Glomerular endothelial cell (primary cell): ENCODE measurements around the gene RENBP. TPM values are rescaled to one million over a fixed set of nuclear protein-coding genes. Genes with fewer than 3 reads are reported as not detected.

Experiments used
- DNase-seq: peaks from one replicate; pipeline ENCODE4 v3.0.0-alpha.2; 2011; ENCODE audit warnings: low read depth, low spot score; ENCODE audit errors: extremely low read depth
- total RNA-seq: library from RNA; depleted of rRNA; stranded (reverse); fragments of >200 nt; gene quantifications from 2 replicates; pipeline ENCODE4 v1.2.3, GENCODE V29; 2015

RENBP gene
- total RNA-seq, 1 donor from 2014 or later, result 23.7 TPM

DNA sequence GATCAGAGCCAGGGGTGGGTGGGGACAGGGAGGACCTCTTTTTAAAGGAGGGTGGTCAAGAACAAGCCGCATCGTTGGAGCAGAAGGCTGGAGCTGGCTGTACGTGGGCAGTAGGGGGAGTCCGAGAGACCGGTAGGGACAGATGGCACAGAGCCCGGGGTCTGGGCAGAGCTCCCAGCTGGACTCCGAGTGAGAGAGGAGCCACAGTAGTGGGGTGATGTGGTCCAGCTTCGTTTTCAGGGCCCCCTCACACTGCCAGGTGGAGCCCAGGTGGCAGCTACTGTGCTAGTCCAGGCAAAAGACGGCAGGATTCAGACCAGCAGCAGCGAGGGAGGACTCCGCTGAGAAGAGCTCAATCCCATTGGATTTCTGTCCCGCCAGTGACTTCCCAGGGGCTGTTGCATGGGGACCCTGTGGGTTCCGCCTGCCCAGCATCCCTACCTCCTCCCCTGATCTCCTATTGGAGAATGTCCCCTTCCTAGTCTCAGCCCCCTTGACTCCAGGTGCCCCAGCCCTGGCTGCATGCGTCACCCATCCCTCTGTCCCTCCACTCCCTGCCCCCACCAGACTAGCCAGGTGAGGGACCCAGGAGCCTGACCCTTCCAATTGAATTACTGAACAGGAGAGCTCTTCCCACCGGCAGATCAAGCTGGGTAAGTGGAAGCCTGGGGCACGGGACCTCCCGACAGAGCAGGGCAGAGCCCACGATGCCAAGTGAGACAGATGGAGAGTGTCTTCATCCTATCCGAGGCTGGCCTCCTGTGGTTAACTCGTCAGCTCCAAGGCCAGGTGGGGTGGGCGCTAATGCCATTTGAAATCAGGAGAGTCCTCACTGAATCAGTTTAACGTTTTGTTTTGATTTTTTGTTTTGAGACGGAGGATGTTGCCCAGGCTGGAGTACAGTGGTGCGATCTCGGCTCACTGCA lies 21.2 kb downstream of the RENBP start:
- DNase-seq, result no peak

DNA sequence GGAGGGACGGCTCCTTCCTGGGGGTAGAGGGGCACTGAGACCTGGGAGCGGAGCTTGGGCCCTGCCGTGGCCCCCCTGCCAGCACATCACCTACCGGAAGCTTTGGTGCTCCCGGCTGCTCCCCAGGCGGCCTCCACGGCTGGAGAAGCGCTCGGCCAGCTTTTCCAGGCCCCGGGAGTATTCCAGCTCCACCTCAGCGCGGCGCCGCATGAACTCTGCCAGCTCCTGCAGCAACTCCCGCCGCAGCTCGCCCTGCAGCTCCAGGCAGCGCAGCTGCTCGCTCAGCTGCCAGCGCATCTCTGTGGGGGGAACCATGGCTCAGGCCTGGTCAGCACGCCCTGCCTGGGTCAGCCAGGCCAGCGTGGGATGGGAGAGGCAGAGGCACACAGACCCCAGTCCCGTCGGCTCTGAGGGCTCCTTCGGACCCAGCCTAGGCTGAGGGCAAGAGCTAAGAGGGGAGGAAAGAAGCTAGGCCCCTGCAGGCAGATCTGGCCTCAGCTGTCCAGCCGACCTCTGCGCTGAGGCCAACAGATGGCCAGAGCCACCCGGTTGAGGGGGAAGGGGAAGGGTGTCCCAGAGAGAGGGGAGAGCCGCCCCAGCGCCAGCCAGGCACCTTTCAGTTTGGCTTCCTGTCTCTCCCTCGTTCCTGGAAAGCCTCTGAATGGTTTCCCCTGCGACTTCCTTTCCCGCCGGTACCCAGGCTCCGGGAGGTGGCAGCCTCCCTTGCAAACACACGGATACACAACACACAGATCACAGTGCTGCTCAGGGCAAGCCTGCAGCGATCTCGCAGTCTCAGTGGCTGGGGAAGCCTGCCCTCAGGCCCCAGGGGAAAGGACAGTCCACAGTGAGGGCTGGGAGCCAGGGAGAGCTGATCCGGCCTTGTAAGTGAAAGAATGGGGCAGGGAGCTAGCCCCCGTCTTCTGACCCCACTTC lies 22.7 kb downstream of the RENBP start:
- DNase-seq, result no peak

DNA sequence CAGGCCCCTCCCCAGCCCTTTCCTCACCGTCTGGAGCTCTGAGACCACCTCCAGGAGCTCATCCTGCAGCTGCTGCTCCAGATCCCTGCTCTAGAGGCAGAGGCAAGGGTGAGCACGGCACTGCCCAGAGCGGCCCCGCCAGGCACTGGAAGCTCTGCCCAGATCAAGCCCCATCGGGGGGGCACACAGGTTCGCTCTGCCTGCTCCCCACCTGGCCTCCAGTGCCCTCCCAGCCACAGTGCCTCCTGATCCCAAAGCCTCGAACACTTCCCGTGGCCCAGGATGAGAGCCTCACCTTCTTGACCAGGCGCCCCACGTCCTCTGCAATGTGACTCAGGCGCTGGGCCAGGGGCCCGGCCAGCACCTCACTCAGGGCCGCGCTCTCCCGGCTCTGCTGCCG lies 23.4 kb downstream of the RENBP start:
- DNase-seq, result no peak

DNA sequence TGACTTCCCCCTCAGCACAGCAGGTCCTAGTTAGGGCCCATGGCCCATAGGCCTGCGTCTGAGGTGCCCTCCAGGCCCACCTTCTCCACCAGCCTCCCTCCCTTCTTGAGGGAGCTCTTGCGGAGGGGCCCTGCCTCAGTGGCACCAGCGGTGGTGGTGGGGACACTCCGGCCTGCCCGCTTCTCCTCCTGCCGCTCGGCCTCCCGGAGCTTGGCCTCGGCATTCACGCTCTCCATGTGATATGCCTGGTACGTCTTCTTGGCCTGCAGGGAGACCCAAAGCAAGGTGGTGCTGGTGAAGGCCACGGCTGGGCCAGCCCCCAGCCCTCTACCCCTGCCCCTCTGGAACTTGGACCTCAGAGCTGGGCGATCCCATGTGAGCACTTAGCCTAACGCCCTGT lies 23.9 kb downstream of the RENBP start:
- no peak for DNase-seq

DNA sequence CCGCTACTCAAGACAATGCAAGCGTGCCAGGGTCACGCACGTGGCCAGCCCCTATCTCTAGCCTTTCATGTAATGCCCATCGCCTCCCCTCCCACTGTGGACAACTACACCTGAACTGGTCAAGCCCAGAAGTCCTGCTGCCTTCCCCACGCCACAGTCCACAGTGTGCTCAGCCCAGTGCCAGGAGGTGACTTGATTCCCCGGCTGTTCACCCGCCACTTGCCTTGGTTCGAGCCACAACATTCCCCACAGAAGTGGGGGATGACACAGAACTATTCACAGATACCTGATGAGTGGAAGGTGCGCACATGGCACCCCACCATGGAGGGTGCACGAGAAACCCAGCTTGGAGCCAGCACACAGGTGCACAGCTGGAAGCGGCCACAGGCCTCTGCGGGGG lies 25.2 kb downstream of the RENBP start:
- DNase-seq, result no peak

DNA sequence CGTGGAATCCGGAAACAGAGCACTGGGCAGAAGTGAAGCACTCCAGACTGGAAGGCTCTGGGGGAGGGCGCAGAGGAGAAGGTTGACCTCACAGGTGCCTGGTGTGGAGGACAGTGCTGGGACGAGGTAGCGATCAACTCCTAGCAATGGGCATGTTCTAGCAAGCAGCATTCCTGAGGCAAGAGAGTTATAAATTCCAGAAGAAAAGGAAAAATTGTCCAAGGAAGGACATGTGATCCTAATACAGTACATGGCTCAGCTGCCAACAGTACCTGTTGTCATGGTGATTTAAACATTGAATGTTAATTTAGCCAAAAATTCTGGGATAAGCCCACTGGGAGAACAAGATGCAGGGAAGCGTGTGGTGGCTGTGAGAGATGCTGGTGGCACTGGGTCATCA lies 26.6 kb downstream of the RENBP start:
- DNase-seq, result no peak

DNA sequence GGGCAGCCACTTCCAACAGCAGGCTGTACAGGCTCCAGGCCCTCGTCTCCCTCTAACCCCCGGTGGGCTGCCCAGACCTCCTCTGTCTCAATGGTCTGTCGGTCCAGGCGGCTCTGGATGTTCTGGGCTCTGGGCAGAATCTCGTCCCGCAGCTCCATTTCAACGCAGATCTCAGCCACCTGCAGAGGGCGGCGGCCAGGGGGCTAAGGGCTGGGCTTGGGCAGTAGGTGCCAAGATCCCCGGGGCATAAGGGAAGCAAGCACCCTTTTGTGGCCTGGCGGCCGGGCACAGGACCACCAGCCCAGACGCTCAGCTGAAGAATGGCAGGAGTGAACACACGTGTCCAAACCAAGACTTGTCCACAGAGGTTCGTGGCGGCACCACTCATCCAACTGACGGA lies 30.7 kb downstream of the RENBP start:
- DNase-seq, result no peak

DNA sequence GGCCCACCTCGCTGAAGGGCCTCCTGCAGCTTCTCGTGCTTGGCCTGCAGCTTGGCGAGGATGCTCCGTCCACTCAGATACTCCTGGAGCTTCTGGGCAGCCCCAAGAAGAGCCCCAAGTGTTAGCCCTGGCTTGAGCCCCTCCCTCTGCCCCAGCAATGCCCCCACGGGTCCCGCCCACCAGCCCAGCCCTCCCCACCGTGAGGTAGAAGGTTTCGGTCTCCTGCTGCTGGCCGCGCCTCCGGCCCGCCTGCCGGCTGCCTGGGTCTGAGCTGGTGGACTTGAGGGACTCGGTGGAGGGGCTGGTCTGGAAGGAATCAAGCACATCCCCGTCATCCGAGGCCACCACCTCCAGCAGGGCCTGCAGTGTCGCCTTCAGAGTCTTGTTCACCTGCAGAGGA lies 31.2 kb downstream of the RENBP start:
- DNase-seq, result no peak

DNA sequence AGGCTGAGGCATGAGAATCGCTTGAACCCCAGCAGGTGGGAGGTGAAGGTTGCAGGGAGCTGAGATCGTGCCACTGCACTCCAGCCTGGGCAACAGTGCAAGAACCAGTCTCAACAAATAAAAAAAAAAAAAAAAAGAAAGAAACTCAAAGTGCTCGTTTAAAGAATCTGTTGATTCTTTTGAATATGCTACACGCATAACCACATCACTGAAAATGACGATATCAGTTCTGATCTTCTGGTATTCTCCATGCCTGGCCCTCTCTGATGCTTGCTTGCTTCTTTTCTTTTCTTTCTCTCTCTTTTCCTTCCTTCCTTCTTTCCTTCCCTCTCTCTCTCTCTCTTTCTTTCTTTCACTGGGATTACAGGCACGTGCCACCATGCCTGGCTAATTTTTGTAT lies 32.6 kb downstream of the RENBP start:
- no peak for DNase-seq

DNA sequence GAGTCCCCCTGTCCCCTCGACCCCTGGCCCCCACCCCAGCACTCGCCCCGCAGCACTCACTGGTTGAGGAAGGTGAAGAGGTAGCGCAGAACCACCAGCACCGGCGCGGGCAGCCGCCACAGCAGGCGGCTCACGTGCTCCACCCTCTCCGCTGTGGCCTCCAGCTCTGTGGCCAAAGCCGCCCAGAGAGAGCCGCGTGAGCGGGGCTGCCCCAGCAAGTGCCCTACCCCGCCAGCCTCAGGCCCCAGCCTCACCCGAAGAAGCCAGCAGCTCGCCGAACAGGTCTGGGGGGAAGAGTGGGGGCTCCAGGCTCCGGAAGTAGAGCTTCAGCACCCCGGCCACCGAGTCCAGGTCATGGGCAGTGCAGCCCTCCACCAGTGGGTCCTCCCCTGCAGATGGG lies 34.0 kb downstream of the RENBP start:
- DNase-seq, result no peak

DNA sequence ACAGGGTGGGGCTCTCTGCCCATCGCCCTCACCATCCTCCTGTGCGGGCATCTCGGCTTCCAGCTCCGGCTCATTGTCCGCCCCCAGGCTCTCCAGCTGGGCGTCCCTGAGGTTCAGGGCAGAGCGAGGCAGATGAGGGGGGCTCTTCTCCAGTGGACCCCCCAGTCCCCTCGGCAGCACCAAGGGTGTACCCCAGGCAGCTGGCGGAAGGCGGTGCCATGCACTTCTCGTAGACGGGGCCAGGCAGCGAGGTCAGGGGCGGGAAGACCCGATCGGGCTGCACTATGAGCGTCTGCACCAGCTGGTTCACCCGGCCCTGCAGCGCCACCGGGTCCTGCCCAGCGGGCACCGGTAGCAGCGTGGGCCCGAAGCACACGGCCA lies 34.5 kb downstream of the RENBP start:
- no peak for DNase-seq

DNA sequence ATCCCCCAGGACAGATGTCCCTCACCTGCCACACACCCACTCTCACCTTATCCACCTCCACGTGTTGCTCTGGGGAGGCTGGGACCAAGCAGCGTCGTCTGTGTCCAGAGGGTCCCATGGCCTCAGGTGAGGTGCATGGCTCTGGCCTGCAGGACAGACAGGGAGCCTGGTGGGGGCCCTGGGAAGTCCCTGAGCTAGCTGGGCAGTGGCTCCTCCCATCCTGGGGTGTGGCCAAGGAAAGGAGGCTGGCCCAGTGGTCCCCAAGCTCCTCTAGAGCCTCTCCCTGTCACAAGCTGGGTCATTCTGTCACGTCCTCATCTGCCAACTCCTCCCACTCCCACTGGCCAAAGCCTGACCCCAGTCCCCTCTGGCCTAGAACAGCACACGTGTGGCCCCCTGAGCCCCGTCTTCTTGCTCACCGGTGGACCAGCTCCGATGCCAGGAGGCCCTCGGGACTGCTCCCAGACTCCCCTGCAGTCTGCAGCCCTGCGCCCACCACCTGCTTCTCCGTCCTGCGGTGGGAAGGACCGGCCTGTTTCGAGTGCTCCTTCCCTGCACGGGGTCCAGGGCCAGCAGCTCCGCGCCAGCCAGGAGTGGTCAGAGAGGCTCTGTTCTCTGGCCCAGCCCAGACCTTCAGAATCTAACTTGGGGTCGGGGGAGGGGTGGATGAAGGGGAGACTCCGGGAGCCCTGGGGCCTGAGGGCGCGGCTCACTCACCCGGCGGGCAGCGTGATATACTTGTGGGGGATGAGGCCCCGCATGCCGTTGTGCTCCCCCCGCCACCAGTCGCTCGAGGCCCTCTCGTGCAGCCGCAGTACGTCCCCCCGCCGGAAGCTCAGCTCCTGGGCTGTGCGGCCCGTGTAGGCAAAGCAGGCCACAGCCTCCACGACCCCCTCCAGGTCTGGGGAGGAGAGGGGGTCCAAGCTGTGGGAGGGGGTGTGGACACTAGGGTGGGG lies 35.1 kb downstream of the RENBP start:
- DNase-seq, result no peak

DNA sequence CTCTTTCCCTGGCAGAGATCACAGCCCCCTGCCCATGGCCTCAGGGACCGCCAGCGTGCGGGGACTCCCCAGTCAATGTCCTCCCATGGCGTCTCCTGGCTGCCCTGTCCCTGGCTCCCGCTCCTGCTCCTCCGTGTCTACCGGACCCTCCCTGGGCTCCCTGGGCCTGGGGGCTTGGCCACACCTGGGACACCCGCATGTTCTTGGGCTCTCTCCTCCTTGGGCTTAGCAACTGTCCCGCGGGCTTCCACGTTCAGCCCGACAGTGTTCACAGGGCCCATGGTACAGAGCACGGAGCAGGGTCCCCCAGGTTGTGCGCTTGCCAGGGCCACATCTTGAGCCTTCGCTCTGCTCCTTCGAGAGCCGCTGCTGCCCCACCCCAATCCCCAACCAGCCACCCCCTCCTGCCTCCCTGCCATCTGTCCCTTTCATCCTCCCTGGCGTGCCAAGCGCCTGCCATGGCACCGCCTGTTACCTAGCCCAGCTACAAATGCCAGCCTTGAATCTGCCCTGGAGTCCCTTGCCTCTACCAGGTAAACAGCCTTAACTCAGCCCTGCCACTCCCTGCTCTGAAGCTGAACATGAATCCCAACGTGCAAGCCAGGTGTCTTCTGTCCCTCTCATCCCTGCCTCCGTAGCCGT lies 36.1 kb downstream of the RENBP start:
- DNase-seq, result no peak

DNA sequence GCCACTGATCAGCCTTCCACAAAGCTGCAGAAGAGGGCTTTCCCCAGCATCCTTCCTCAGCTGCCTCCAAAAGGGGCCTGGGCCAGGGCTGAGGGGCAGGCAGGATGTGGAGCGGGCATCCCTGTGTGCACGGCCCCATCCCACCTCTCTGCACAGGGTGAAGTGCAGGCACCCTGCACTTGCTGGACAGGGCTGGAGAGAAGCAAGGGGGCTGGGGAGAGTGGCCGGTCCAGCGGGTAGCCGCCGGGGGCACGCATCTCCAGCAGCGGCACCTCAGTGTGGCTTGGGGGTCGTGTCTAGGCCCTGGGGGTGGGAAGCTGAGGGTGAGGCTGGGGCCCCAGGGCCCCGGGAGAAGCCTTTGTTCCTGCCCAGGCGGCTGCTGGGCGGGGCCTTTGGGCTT lies 37.0 kb downstream of the RENBP start:
- no peak for DNase-seq

DNA sequence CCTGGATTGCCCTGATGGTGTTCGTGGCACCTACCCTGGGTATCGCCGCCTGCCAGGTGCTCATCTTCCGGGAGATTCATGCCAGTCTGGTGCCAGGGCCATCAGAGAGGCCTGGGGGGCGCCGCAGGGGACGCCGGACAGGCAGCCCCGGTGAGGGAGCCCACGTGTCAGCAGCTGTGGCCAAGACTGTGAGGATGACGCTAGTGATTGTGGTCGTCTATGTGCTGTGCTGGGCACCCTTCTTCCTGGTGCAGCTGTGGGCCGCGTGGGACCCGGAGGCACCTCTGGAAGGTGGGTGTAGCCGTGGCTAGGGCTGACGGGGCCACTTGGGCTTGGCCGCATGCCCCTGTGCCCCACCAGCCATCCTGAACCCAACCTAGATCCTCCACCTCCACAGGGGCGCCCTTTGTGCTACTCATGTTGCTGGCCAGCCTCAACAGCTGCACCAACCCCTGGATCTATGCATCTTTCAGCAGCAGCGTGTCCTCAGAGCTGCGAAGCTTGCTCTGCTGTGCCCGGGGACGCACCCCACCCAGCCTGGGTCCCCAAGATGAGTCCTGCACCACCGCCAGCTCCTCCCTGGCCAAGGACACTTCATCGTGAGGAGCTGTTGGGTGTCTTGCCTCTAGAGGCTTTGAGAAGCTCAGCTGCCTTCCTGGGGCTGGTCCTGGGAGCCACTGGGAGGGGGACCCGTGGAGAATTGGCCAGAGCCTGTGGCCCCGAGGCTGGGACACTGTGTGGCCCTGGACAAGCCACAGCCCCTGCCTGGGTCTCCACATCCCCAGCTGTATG lies 38.1 kb downstream of the RENBP start:
- DNase-seq, result no peak

DNA sequence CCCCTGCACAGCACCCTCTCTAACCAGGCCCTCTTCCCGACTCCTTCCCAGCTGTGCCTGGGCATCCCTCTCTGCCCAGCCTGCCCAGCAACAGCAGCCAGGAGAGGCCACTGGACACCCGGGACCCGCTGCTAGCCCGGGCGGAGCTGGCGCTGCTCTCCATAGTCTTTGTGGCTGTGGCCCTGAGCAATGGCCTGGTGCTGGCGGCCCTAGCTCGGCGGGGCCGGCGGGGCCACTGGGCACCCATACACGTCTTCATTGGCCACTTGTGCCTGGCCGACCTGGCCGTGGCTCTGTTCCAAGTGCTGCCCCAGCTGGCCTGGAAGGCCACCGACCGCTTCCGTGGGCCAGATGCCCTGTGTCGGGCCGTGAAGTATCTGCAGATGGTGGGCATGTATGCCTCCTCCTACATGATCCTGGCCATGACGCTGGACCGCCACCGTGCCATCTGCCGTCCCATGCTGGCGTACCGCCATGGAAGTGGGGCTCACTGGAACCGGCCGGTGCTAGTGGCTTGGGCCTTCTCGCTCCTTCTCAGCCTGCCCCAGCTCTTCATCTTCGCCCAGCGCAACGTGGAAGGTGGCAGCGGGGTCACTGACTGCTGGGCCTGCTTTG lies 38.9 kb downstream of the RENBP start:
- DNase-seq, result no peak

DNA sequence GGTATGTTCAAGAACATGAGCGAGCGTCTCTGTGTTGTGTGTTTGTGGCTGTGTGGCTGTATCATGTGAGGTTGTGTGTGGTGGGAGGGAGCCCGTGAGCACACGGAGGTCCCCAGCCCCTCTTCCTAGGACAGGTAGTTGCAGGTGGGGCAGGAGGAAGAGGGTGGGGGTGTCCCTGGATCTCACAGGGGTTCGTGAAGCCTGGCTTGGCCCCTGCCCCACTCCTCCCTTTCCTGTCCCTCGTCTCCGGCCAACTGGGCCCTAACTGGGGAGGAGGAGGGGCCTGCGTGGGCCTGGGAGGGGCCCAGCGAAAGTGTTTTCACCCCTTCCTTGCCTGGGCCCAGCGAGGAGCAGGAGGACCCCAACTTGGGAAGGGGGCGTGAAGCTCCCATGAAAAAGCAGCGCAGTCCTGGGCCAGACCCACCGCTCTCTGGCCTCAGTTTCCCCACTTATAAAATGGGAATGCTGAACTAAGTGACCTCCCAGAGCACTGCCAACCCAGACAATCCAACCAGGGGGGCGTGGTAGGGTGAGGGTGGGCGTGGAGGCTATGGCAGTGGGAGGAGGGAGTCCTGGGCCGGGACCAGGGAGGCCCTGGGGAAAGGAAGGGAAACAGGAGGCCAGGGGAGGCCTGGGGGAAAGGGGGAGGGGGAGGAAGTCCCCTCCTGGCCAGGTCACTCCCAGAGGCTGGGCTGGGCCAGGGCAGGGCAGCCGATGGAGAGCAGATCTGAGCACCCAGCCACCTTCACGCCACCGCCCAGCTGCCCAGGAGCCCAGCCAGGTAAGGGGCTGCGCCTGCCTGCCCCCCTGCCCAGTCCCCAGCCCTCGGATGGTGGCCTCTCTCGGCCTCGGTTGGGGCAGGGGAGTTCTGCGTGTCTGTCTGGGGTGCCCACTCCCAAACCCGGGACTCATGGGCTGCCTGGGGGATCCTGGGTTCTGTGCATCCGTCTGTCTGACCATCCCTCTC lies 40.2 kb downstream of the RENBP start, which contains the start of gene AVPR2:
Gene AVPR2, plus strand, starts transcription at position 683 of the 967 bp plus-strand sequence. CDS start 473 bp downstream, outside the sequence.
- no peak for DNase-seq
